Stimulated activated CD4-positive, alpha-beta T cell treated with anti-CD3 and anti-CD28 coated beads, TNF-alpha, amount 100 ng/mL, for 24 hours (primary cell): Measurements from ENCODE around the gene CHN2.
"Not testable (repeated sequence)": the region's sequence is repeated elsewhere in the genome, so short reads cannot be mapped to it uniquely, and the experiment has no call there.

Experiments used
- DNase-seq, 3 experiments: peaks; one replicate each; pipeline ENCODE4 v3.0.0-alpha.2; 2020; ENCODE audit warnings: low read depth in 3 of 3

CHN2 gene

DNA sequence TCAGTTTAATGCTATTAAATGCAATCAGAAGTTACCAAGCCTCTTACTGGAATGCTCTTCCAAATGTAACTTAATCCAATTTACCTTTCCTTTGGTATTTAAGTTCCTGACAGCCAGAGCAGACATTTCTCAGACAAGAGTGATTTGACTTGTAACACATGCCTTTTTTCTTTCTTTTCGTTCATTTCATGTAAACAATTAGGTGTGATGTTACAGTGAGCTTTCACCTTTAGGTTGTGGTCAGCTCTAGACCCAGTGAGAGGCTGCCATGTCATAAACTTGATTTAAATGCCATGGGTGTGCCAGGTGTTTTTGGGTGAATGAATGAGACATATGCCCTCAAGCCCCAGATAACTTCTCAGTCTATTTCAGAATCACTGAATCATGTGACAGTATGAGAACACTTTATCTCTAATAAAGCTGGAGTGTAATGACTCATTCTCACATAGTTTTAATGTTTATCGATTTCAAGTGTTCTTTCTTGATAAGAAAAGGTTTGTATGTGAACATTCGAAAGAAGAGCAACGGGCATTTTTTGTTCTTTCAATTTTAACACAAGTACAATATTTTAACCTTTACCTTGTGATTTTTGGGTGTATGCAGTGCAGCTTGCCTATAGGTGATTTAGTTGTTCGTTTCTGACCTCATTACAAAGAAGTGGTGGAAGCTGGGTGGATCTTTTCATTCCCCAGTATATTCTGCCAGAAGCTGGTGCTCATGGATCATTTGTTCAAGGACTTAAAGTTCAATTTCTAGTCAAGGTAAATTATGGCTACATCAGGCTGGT, 61.5 kb downstream of the CHN2 start:
- DNase-seq = no peak

DNA sequence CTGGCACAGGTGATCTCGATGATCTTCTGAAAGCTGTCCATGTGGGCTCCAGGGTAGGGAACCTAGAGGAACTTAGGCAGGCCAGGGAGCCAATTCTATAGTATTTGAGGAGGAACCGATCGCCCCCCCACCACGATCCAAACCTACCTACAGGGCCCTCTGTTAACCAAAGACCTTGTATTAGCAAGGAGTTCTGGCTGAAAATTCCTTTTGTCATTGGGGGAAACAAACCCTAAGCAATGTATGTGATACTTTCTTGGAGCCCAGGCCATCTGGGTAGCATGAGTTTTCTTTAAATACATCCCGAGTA, 62.1 kb downstream of the CHN2 start:
- DNase-seq = no peak

DNA sequence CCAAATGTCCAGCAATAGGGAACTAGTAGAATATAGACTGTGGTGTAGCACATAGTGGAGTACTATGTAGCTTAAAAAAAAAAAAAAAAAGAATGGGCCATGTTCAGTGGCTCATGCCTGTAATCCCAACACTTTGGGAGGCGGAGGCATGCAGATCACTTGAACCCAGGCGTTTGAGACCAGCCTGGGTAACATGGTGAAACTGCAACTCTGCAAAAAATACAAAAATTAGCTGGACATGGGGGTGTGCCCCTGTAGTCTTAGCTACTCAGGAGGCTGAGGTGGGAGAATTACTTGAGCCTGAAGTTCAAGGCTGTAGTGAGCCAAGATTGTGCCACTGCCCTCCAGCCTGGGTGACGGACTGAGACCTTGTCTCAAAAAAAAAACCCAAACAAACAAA, 64.4 kb downstream of the CHN2 start:
- no peak for DNase-seq

DNA sequence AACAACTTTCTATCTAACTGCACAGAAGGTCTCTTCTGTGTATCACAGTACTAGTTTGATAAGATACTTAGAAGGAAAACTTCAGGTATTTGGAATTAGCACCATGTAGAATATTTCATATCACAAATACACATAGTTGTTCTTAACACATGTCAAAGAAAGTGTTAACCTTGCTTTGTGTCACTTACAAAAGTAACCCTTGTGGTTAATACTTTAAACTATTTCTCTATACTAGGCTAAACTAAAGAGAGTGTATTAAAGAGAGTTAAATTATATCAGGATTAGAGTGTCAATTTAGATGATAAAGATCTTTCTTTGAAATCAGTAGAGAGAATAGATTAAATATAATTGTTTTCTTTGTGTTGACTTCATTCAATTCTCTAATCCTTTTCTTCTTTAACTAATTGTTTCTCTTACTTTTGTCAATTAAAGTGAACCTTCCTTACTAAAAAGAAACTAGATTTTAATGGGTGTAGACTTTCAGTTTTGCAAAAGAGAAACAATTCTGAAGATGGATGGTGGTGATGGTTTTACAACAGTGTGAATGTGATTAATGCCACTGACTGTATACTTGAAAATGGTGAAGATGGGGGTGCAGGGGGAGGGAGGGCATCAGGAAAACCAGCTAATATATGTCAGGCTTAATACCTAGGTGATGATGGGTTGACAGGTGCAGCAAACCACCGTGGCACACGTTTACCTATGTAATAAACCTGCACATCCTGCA, 67.8 kb downstream of the CHN2 start:
- no peak for DNase-seq

DNA sequence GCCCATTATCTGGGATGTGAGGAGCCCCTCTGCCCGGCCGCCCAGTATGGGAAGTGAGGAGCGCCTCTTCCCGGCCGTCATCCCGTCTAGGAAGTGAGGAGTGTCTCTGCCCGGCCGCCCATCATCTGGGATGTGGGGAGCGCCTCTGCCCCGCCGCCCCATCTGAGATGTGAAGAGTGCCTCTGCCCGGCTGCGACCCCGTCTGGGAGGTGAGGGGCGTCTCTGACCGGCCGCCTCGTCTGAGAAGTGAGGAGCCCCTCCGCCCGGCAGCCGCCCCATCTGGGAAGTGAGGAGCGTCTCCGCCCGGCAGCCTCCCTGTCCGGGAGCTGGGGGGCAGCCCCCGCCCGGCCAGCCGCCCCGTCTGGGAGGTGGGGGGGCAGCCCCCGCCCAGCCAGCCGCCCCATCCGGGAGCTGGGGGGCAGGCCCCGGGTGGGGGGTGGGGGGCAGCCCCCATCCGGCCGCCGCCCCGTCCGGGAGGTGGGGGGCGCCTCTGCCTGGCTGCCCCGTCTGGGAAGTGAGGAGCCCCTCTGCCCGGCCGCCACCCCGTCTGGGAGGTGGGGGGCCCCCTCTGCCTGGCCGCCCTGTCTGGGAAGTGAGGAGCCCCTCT, 69.1 kb downstream of the CHN2 start:
- DNase-seq = not testable (repeated sequence)

DNA sequence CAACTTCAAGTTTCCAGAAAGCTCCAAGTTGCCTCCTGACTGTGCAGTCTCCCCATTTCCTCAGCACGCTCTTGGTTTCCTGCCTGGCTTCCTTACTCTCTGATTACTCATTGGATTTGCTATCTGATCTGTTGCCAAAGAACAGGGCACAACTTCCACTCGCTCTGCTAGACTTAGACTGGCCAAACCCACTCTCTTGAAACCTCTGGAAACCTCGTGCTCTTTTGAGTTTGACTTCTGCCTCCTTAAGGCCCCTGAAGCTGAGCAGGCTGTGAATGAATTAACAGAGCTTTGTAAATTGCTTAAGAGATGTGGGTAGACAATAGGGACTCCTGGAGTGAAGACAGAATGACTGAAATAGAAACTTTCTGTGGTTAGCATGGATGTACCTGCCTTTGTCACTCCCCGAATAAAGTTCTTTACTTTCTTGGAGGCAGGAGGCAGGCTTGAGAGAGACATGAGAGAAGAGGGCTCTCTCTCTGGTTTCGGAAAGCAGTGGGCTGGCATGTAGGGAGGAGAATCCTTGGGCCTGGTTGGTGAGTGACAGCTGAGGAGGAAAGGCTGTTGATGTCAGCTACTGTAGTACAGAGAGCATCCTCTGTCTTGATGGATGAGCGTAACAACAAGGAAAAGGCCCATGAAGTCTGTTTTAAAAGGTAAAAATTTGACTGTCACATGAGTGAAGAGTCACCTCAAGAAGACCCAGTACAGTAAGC, 70.8 kb downstream of the CHN2 start:
- DNase-seq = no peak

DNA sequence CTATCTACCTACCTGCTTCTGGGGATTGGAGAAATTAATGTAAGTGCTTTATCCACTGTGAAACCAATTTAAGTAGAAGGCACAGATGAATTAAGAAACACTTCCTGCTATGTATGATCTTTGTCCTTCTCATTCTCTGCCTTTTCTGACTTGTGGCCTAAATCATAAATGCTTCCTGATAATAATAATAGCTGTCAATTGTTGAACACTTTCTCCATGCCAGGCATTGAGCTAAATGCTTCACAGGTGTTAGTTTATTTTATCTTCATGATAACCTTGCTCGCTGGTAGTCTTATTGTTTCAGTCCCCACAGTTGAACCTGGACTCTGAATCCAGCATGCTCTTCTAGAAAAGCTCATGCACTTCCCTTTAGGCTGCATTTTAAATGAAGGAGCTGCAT, 75.4 kb downstream of the CHN2 start:
- no peak for DNase-seq

DNA sequence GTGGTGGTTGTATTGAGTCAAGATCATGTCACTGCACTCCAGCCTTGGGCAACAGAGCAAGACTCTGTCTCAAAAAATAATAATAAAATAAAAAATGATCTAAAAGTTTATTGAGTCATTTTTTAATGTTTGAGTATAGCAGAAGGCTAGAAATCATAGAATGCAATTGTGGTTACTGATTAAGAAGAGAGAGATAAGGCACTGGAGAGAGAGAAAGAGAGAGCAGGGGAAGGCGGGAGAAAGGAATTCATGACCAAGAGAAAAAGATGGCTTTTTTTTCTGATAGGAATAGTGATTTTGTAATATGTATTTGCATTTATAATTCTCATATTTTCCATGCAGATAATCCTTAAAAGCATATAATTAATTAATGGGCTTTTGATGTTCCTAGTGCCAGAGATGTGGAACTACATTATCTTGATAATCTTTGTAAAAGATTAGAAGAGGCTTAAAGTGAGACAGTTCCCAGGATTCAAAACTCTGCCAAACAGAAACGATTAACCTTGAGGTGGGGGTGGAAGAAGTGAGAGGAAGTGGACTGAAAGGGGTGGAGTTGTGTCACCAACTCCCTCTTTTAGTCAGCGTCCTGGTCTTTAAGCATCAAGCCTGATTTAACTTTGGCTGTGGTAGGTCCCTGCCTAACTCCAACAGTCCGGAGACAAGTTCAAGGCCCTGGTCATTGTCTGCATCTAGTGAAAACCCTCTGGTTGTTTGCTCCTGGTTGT, 76.2 kb downstream of the CHN2 start:
- DNase-seq = no peak

DNA sequence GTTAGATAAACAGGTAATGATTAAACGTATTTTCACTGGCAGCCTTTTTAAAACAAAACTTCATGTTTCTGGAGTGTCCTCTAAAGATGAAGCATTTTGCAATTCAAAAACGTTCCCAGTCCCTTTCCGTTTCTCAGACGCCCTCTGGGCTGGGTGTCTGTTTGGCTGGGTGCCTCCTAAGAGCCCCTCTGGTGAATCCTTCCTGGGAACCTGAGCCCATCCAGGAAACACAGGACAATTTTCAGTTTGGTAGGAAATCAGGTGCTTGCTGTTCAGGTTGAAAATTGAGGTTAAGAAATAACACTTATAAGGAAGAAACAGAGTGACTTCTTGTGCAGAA, 76.7 kb downstream of the CHN2 start:
- no peak for DNase-seq

DNA sequence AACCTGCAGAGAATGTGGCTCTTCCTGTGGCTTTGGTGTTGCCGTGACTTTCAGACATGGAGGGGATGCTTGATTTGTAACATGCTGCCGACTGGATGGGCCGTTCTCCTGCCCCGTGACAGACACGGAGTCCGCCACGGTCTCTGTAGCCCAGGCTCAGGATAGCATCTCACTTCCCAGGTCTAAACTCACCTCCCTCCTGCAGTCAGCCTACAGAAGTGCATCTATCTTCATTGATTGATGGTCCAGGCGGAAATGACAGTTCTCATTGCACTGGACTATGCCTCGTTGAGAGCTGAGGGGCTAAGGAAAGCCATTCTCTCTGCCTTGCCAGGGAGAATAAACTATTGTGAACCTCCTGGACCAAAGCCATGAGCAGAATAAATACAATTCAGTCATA, 77.5 kb downstream of the CHN2 start:
- DNase-seq = no peak

DNA sequence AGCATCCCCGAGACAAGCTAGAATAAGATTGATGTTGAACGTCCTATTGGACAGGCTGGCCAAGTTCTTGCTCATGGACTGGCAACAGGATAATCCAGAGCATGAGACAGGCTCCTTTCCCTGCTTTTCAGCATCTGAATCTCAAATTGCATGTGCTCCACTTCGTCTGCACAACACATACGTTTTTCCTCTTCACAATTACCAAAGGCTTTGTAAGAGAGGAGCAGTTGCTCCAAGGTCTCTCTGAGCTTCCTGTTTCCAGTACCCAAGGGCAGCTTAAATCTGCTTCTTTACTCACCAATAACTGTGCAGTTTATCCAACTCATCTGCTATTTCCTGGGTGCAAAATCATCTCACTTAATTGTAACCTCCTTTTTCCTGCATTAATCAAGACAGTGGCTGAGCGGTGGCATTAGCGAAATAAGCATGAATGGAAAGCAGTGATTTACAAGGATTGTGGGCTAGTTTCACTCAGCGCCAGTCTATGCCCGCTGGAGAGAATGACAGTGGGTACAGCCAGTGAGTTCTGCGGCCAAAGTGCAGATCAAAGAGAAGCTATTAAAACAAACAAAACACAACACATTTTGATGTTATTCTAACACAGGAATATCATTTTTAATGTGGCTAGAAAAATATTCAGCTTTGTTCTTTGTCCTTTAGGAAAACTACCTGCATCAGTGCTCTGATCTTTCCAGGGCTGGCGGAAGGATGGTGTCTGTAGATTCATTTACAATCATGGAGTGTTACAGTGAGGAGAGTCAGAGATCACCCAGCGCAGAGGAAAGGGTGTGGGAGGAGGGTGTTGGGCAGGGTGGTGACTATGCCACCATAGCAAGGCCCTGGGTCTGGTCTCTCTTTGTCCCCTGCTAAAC, 79.8 kb downstream of the CHN2 start:
- no peak for DNase-seq

DNA sequence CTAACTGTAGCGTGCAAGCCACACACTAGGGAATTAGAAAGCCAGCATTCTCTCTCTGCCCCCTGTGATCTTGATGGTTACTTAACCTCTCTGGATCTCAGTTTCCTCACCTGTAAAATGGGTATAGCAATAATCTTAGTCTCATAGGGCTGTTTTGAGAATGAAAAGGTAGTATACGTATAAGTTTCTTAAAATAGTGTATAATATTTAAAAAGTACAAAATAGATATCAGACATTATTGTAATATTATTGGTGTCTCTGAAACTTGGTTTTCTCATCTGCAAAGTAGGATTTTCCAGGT, 80.4 kb downstream of the CHN2 start:
- no peak for DNase-seq

DNA sequence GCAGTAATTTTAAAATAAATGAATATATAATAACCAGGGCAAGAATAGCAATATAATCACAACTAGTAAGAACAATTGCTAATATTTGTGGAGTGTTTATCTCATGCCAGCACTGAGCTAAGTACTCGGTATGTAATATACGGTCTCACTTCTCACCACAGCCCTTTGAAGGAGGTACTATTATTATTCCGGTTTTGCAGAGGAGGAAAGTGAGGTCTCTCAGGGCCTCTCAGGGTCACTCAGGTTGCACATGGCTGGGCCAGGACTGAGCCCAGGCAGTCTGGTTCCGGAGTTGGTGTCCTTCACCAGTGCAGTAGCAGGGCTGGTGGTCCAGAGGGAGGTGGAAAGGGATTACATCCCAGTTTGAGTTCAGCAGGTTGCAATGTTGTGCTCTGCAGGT, 80.9 kb downstream of the CHN2 start:
- no peak for DNase-seq

DNA sequence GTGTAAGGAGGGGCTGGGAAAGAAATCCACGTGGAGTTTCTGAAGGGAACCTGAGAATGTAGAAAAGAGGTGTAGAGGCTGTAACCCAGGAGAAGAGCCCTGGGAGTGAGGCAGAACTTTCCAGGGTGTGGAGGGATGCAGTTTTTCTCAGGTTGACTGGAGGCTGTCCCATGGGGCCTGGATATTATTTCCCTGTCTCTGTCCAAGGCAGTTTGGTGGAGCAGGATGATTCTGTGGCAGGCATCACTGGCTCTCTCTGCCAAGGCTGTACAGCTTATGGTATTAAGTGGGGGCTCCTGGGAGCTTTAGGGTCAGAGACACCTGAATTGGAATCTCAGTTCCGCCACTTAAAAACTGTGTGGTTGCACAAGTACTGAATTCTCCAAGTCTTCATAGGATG, 81.6 kb downstream of the CHN2 start:
- DNase-seq = no peak

DNA sequence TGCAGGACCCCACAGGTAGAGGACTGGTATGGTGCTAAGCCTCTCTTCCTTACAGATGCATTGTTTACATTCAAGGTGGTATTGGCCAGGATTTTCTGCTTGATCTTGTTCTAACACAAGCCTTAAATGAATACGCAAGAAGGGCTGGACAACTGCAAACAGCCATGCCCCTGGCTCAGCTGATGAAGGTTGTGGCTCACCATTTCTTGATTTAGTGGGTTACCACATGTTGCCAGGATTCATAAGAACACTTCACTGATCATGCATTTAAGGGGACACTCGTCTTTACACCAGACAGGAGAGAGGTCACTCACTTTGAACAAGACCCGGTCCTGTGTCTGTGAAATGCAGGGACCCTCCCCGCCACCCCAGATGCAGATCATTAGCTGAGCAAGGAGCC, 82.2 kb downstream of the CHN2 start:
- DNase-seq = no peak

DNA sequence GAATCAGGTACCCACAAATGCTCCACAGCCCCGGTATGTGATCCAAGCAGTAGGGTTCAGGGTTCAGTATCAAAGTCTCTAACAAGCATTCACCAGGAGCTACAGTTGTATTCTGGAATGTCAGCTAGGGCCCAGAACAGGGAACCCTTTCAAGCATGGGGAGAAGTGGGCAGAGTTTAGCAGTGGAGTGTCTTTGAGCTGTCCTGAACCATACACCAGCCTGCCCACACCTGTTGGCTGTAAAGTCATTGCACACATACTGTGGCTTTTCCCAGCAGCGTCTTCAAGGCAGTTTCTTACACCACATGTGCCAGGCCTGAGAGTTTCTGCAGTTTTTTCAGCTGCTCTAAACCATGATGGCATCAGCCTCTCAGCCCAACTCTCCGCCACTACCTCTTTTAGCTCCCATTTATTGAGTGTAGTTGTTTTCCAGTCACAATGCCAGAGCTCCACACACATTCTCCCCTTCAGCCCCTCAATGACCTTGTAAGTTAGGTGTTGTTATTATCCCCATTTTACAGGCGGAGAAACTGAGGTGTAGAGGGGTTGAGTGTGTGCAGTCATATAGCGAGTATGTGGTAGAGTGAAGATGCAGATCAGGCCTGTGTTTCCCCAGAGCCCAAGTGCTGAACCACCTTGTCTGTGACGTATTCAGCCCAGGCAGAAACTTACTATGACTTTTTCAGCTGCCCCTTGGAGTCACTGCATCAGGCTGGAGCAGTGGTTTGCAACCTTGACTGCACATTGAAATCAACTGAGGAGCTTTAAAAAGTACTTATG, 83.1 kb downstream of the CHN2 start:
- no peak for DNase-seq

DNA sequence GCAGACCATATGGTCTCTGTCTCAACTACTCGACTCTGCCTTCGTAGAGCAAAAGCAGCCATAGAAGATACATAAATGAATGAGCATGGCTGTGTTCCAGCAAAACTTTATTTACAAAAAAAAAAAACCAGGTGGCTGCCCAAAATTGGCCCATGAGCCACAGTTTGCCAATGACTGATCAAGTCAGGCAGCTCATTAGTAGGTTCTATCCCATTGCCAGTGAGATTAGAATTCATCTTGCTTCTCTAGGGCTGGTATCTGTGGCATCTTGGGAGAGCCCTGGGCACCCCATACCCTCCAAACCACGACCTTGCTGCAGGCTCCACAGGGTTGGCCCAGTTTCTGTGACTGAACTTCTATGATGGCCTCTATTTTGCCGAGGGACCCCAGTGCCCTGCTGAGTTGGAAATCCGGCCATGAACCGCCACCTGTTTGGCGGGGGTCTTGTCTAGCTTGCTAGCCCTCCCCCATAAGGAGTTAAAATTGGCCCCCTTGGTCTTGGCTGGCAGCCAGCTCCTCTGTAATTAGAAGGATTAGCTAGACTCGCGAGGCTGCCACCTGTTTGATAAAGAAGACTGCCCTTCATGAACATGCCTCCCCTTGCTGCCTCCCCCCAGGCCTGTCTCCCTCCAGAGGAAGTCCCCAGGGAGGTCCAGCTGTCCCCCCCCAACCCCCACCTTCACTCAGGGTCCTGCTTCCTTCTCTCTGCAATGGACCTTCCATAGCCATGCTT, 83.9 kb downstream of the CHN2 start:
- DNase-seq = no peak

DNA sequence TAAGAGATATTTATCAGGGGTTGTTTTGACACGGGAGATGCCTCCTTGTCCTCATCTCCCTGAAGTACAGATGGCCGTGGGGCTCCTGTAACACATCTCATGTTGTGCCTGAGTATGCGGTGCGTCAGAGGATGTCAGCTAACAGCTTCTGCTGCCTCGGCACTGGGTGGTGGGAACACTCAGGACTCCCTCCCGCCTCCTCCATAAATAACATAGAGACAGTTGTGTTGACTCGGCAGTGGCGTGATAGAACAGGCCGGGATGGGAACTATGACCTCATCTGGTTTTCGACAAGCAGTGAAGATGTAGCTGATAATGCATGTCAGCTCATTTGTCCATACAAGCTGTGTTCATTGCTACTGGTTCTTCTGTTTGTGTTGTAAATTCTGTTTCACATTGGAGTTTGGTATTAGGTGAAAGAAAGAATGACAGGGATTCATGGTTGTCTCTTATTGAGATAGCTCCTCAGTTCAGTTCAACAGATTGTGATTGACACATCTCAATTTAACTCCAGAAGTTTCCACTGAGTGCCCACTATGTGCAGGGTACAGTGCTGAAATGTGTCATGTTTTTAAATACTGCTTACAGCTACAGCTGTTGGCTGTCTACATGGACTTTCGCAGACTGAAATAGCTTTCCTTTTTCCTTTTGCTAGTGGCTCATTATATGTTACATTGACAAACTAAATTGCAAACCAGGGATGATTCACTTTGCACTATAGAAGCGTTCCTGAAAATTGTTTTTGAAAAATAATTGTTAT, 87.4 kb downstream of the CHN2 start:
- no peak for DNase-seq

DNA sequence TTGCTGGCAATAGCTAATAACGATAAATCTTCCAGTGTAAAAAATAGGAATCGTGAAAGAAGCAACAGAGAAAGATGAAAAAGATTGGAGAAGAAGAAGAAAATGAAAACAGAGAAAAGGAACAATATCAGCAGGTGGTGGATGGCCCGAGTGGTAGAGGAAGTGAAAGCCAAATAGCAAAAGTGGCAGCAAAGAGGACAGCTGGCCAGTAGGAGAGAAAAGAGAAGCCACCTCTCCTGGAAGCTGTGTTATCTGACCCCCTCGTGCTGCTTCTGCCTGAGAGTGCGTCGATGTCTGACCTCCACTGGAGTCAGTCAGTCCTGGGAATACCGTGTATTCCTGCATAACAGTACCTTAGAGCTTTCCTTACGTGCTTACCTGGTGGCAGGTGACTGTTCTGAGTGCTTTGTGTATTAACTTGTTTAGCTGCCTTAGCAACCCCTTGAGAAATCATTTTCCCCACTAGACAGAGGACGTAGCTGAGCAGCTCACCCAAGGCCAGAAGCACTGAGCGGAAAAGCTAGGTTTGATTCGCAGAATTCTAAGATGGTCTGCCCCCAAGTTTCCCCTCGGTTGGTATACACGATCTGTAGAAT, 88.3 kb downstream of the CHN2 start:
- DNase-seq = no peak
